DND-41 (cell line): ENCODE measurements around the gene PAPOLB.

Source experiments
- ATAC-seq: fragments of 200-7000 bp; cut with Tn5 transposase; 3 replicates; pipeline ENCODE4 v1.9.1; 2021; ENCODE audit warnings: low read depth; ENCODE audit not compliant: insufficient read depth
- DNase-seq: peaks from one replicate; pipeline ENCODE4 v3.0.0-alpha.2; 2020
- H2AFZ ChIP-seq: 2 replicates; pipeline ENCODE4 v1.6.0; 2012; ENCODE audit warnings: low read depth, low read length
- H3K27ac ChIP-seq: 2 replicates; pipeline ENCODE4 v1.5.1; 2012; ENCODE audit warnings: low read length, inconsistent platforms
- H3K27me3 ChIP-seq: fragments of 200-600 bp; sonication (generic); 2 replicates; pipeline ENCODE4 v1.6.0; 2012; ENCODE audit warnings: low read length, mild to moderate bottlenecking, inconsistent platforms; ENCODE audit not compliant: insufficient read depth, poor library complexity
- H3K36me3 ChIP-seq: 2 replicates; pipeline ENCODE4 v1.5.1; 2012; ENCODE audit warnings: low read length, inconsistent platforms; ENCODE audit not compliant: insufficient read depth
- H3K4me1 ChIP-seq: 2 replicates; pipeline ENCODE4 v1.5.1; 2012; ENCODE audit warnings: mild to moderate bottlenecking, low read length; ENCODE audit not compliant: insufficient read depth
- H3K4me2 ChIP-seq: 2 replicates; pipeline ENCODE4 v1.6.0; 2012; ENCODE audit warnings: mild to moderate bottlenecking, moderate library complexity, low read length, inconsistent platforms; ENCODE audit not compliant: insufficient read depth
- H3K4me3 ChIP-seq, 2 experiments: fragments of 200-600 bp in 1 of 2; shearing (Covaris generic) in 1 of 2; 2 replicates each; pipeline ENCODE4 v1.5.1; 2012 to 2016; ENCODE audit warnings: inconsistent platforms in 2 of 2, low read length in 2 of 2, mild to moderate bottlenecking in 2 of 2, low read depth in 1 of 2, moderate library complexity in 1 of 2
- H3K79me2 ChIP-seq: 2 replicates; pipeline ENCODE4 v1.6.0; 2012; ENCODE audit warnings: low read length, inconsistent platforms; ENCODE audit not compliant: insufficient read depth
- H3K9ac ChIP-seq: 2 replicates; pipeline ENCODE4 v1.6.0; 2012; ENCODE audit warnings: low read depth, mild to moderate bottlenecking, inconsistent platforms, low read length, moderate library complexity
- H3K9me3 ChIP-seq: 2 replicates; pipeline ENCODE4 v1.5.1; 2012; ENCODE audit warnings: low read length, moderate library complexity, mild to moderate bottlenecking, inconsistent platforms; ENCODE audit not compliant: insufficient read depth, severe bottlenecking
- H4K20me1 ChIP-seq: 2 replicates; pipeline ENCODE4 v1.6.0; 2012; ENCODE audit warnings: low read length; ENCODE audit not compliant: insufficient read depth
- EZH2 ChIP-seq: IDR thresholded peaks from 3 replicates; pipeline ENCODE4 v1.6.1; 2012; ENCODE audit warnings: borderline replicate concordance, low read depth, mild to moderate bottlenecking, moderate library complexity, low read length, inconsistent platforms; ENCODE audit not compliant: severe bottlenecking
- TF ChIP-seq, protein P1 (sequence below): IDR thresholded peaks from 2 replicates; pipeline ENCODE4 v1.5.1; 2012; ENCODE audit warnings: borderline replicate concordance, low read length, moderate library complexity, mild to moderate bottlenecking; ENCODE audit not compliant: poor library complexity, severe bottlenecking; ENCODE audit errors: extremely low read depth

Gene PAPOLB

DNA sequence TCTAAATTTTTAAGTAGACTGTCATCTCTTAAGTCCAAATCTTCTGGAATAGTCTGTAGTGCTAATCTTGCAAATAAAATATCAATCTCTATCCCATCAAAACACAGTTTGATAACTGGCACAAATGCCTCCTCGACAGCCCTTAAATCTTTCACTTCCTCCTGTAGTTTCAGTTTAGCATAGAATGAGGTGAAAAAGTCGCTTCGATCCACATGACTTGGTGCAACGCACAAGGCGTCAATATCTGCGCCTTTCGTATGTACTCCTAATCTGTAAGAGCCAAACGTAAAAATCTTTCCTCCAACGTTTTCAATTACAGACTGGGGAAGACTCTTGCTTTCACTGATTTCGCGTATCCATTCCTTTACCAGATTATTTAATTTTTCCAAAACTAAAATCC is 603 bp downstream of the PAPOLB start:
- no peak overlapping the region for H2AFZ ChIP-seq
- H3K4me2 ChIP-seq = no peak overlapping the region
- DNase-seq (no peak), ATAC-seq (no peak)
- no peaks in the 10 kb centered on the region for H3K79me2 ChIP-seq
- no peaks in the 10 kb centered on the region for H3K4me1 ChIP-seq
- H3K4me3 ChIP-seq = no peak overlapping the region
- H4K20me1 ChIP-seq = no peaks in the 10 kb centered on the region
- H3K9ac ChIP-seq = no peak overlapping the region
- TF ChIP-seq, protein P1, sequence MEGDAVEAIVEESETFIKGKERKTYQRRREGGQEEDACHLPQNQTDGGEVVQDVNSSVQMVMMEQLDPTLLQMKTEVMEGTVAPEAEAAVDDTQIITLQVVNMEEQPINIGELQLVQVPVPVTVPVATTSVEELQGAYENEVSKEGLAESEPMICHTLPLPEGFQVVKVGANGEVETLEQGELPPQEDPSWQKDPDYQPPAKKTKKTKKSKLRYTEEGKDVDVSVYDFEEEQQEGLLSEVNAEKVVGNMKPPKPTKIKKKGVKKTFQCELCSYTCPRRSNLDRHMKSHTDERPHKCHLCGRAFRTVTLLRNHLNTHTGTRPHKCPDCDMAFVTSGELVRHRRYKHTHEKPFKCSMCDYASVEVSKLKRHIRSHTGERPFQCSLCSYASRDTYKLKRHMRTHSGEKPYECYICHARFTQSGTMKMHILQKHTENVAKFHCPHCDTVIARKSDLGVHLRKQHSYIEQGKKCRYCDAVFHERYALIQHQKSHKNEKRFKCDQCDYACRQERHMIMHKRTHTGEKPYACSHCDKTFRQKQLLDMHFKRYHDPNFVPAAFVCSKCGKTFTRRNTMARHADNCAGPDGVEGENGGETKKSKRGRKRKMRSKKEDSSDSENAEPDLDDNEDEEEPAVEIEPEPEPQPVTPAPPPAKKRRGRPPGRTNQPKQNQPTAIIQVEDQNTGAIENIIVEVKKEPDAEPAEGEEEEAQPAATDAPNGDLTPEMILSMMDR = no peak
- TF ChIP-seq EZH2 = no peak
- peaks cover 21% of the 10 kb centered on the region for H3K27me3 ChIP-seq
- no peaks in the 10 kb centered on the region for H3K9me3 ChIP-seq
- H3K36me3 ChIP-seq = no peaks in the 10 kb centered on the region
- no peak overlapping the region for H3K27ac ChIP-seq

DNA sequence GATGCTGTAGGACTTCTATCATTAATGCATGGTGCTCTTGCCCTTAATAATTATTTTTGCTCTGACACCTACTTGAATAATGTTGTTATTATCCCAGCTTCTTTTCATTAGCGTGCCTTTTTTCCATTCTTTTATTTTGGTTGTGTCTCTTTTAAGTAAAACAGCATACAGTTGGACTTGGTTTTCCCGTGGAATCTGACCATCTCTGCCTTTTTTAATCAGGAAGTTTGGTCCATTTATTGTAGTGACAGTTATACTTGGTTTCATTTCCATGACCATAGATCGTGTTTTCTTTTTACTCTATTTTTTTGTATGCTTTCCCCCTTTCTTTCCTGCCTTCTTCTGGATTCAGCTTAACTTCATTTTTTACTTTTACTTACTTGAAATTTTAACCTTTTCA is 4.6 kb downstream of the PAPOLB start:
- H2AFZ ChIP-seq = no peak overlapping the region
- H3K4me3 ChIP-seq = no peak overlapping the region
- H3K27me3 ChIP-seq = no peaks in the 10 kb centered on the region
- DNase-seq (no peak), ATAC-seq (no peak)
- H3K36me3 ChIP-seq = no peaks in the 10 kb centered on the region
- H3K9me3 ChIP-seq = no peaks in the 10 kb centered on the region
- H3K4me2 ChIP-seq = no peak overlapping the region
- no peaks in the 10 kb centered on the region for H3K79me2 ChIP-seq
- TF ChIP-seq, protein P1 = no peak
- no peak for TF ChIP-seq EZH2
- H3K4me1 ChIP-seq = no peaks in the 10 kb centered on the region
- no peaks in the 10 kb centered on the region for H4K20me1 ChIP-seq
- no peak overlapping the region for H3K27ac ChIP-seq
- H3K9ac ChIP-seq = no peak overlapping the region

DNA sequence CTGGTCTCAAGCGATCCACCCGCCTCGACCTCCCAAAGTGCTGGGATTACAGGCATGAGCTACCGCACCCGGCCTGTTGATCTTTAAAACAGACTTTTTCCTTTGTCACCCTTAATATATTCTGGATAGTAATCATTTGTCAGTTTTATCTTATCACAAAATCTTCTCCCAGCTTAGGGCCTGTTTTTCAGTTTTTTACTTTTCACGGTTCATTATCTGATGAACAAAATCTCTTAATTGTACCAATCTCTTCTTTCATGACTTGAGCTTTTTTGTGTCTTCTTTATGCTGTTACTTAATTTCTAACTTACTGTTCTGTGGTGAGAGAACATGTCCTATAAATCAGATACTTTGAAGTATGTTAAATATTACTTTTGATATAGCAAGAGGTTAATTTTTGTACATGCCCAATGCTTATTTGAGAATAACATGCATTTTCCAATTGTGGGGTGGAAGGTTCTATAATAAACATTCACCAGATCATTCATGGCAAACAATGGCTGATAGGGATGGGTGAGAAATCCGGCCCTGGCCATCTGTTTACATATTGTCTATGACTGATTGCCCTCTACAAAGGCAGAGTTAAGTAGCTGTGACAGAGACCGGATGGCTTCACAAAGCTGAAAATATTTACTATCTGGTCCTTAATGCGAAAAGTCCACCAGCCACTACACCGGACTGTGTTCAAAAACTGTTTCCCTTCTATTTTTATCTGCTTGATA is 5.3 kb downstream of the PAPOLB start:
- Histone ChIP-seq H3K9ac (no peak overlapping the region), H3K27ac (no peak overlapping the region), H3K79me2 (no peaks in the 10 kb centered on the region), H4K20me1 (no peaks in the 10 kb centered on the region), H3K4me2 (no peak overlapping the region), H3K27me3 (no peaks in the 10 kb centered on the region), H3K4me1 (no peaks in the 10 kb centered on the region), H3K4me3 (no peak overlapping the region), H2AFZ (no peak overlapping the region), H3K36me3 (no peaks in the 10 kb centered on the region), H3K9me3 (peaks cover 3% of the 10 kb centered on the region)
- no peak for ATAC-seq
- TF ChIP-seq, protein P1 = no peak
- no peak for TF ChIP-seq EZH2
- DNase-seq = no peak
